HG03095 (cell line): ENCODE measurements around the gene CCDC57.
A peak's percentile ranks its signal among the peaks of the same experiment; 100 is the strongest.

Experiments
- ATAC-seq: cut with Tn5 transposase; IDR thresholded peaks from one replicate; pipeline ENCODE4 v1.9.1; 2021; ENCODE audit warnings: moderate library complexity; ENCODE audit not compliant: unreplicated experiment

The CCDC57 gene

DNA sequence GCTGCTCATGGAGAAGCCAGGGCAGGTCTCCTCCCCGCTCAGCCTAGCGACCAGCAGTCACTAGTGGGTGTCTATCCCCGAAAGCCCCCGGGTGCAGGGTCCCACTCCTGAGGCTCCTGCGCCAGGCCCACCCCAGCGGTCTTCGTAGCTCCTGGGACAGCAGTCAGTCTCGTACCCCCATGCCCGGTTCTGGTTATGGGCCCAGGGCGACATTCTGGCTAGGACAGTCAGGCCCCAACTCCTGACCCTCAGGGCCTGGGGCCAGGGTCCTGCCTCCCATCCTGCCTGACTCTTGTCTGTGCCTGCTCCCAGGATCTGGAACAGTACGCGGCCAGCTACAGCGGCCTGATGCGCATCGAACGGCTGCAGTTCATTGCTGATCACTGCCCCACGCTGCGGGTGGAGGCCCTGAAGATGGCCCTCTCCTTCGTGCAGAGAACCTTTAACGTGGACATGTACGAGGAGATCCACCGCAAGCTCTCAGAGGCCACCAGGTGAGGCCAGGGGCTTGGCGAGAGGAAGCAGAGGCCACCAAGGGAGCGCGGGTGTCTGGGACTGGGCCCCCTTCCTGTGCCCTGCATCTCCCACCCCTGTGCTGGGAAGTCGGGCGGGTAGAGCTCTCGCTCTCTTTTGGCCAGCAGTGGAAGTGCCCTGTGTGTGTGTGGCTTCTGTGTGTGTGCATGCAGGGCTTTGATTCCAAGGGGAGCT, 158.9 kb downstream of the CCDC57 start:
- no peak for ATAC-seq

DNA sequence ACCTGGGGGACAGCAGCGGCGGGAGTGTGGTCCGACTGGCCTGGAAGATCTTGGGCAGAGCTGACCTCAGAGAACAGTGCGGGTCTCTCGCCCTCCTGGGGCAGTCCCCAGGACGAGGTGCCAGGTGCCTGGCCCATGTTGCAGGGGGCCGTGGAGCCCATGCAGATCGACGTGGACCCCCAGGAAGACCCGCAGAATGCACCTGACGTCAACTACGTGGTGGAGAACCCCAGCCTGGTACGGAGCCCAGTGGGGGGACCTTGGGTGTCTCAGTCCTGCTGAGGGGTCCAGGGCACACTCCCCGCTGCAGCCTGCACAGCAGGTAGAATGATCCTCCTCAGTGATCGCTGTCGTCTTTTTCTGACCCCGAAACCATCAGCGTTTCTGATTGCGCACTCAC, 159.5 kb downstream of the CCDC57 start:
- no peak for ATAC-seq

DNA sequence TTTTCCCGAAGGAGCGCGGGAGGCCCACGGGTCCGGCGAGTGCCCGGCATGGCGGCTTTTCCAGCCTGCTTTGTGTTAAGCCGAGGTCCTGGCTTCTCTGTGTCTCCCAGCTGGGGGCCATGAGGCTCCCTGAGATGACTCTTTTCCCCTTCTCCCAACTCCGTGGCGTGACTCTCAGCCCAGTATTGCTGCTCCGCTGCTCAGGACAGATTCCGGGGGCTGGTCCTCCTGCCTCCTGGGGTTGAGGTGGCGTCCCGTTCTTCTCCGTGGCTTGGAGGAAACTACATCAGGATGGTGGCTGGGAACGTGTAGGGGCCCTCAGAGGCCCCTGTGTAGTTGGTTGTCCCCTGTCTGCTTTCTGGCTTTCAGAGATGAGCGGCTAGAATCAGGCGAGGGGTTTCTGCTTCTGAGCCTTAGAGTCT, 160.0 kb downstream of the CCDC57 start:
- no peak for ATAC-seq

DNA sequence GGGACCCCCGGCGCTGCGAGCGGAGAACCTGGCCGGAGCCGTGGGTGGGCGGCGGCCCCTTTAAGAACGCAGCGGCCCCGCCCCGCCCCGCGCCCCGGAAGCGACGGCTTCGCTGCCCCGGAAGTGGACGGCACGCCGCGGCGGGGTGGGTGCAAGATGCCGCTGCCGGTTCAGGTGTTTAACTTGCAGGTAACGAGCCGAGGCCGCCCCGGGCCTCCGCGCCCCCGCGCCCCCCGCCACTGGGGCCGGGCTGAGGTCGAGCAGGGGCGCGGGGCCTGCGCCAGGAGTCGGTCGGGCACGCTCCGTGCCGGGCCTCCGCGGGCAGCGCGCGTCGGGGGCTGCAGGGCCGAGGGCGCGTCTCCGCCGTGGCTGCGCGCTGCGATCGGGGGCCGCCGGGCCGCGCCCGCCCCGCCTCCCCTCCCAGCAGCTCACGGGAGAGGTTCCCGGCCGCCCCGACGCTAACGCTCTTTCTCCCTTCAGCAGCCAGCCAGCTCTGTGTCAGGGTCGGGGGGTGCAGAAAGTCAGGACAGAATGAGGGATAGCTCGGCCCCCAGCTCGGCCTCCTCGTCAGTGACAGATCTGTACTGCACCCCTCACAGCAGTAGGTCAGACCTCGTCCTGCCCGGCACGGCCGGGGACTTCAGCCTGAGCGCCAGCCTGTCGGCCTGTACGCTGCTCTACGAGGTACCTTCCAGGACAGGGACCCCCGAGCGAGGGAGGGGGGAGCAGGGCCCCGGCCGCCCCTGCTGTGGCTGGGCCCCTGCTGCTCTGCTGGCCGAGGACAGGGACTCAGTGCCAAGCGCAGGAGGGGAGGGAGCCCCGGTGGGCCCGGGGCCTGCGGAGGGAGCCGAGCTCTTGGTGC, 160.6 kb downstream of the CCDC57 start, which contains the start of the genes GPS1 and RFNG:
Gene GPS1, plus strand, starts transcription at position 123 of the 862 bp plus-strand sequence. Its CDS starts 34 bp downstream, at position 157.
Gene RFNG, minus strand, starts transcription at position 36 of the 862 bp plus-strand sequence. CDS start 45 bp downstream, outside the sequence.
- peak; percentile 61 for ATAC-seq
